Right atrium auricular region (tissue), 2 donors: ENCODE measurements around the gene WDR37. TPM values are rescaled to one million over a fixed set of nuclear protein-coding genes. Genes with fewer than 3 reads are reported as not detected.

Experiments used
- DNase-seq: peaks from one replicate; pipeline ENCODE4 v3.0.0-alpha.2; 2019; ENCODE audit warnings: low spot score
- H3K27ac ChIP-seq, 2 donors: fragments of 200-600 bp; sonication (generic); 1 replicate in 1 of 2; 2 replicates in 1 of 2; pipeline ENCODE4 v1.5.1; 2016 to 2019
- H3K27me3 ChIP-seq, 2 donors: fragments of 200-600 bp; sonication (generic); one replicate each; pipeline versions ENCODE4 v1.5.1 to v1.6.0; 2017 to 2019
- H3K36me3 ChIP-seq: fragments of 200-600 bp; sonication (generic); one replicate; pipeline ENCODE4 v1.5.1; 2016
- H3K4me1 ChIP-seq, 2 donors: fragments of 200-600 bp; sonication (generic); one replicate each; pipeline versions ENCODE4 v1.5.1 to v1.6.0; 2017 to 2019
- H3K4me3 ChIP-seq, 2 donors: fragments of 200-600 bp; sonication (generic); 1 replicate in 1 of 2; 2 replicates in 1 of 2; pipeline ENCODE4 v1.5.1; 2017 to 2019; ENCODE audit warnings: mild to moderate bottlenecking in 1 of 2, moderate library complexity in 1 of 2
- H3K9me3 ChIP-seq, 2 donors: fragments of 200-600 bp; sonication (generic); one replicate each; pipeline ENCODE4 v1.5.1; 2019
- CTCF ChIP-seq, 2 donors: fragments of 200-600 bp; sonication (generic); IDR thresholded peaks; one replicate each; pipeline ENCODE4 v1.5.1; 2019; ENCODE audit warnings: antibody characterized with exemption in 2 of 2
- total RNA-seq, 2 donors: library from RNA; depleted of rRNA; stranded (reverse); fragments of >200 nt; gene quantifications; one replicate each; pipeline ENCODE4 v1.1.0, GENCODE V29; 2016

WDR37 gene
- total RNA-seq, 2 donors from 2014 or later = 19.4 to 20.2 TPM

GRCh38 chr10:1147810-1148209 lies 91.6 kb downstream of the WDR37 start:
- no peak overlapping the region for H3K4me3 ChIP-seq
- H3K27ac ChIP-seq = no peak overlapping the region
- no peaks in the 10 kb centered on the region for H3K36me3 ChIP-seq
- no peak for TF ChIP-seq CTCF (IDR thresholded peaks at IDR 0.05)
- H3K4me1 ChIP-seq = peaks cover 0 to 7% of the 10 kb centered on the region in 2 donors
- DNase-seq = no peak
- peaks cover 0 to 20% of the 10 kb centered on the region in 2 donors for H3K9me3 ChIP-seq
- no peaks in the 10 kb centered on the region for H3K27me3 ChIP-seq

- peaks cover 0 to 7% of the 10 kb centered on the region in 2 donors for H3K4me1 ChIP-seq
- no peaks in the 10 kb centered on the region for H3K36me3 ChIP-seq
- peak; percentile 21 for DNase-seq
- no peak for TF ChIP-seq CTCF (IDR thresholded peaks at IDR 0.05)
- no peaks in the 10 kb centered on the region for H3K27me3 ChIP-seq
- H3K9me3 ChIP-seq = peaks cover 0 to 20% of the 10 kb centered on the region in 2 donors
- no peak overlapping the region for H3K27ac ChIP-seq
- H3K4me3 ChIP-seq = no peak overlapping the region
Observed at GRCh38 chr10:1148855-1149605, 92.8 kb downstream of the WDR37 start.

- H3K4me3 ChIP-seq = no peak overlapping the region
- H3K27ac ChIP-seq = no peak overlapping the region
- DNase-seq = peak; percentile 54
- H3K27me3 ChIP-seq = no peaks in the 10 kb centered on the region
- H3K36me3 ChIP-seq = no peaks in the 10 kb centered on the region
- no peak for TF ChIP-seq CTCF (IDR thresholded peaks at IDR 0.05)
- H3K9me3 ChIP-seq = peaks cover 0 to 17% of the 10 kb centered on the region in 2 donors
- peaks cover 0 to 7% of the 10 kb centered on the region in 2 donors for H3K4me1 ChIP-seq
Observed at GRCh38 chr10:1149793-1150637, 93.8 kb downstream of the WDR37 start.

- no peak for DNase-seq
- H3K9me3 ChIP-seq = peaks cover 0 to 11% of the 10 kb centered on the region in 2 donors
- H3K27me3 ChIP-seq = no peaks in the 10 kb centered on the region
- H3K4me1 ChIP-seq = peaks cover 0 to 7% of the 10 kb centered on the region in 2 donors
- H3K4me3 ChIP-seq = no peak overlapping the region
- H3K27ac ChIP-seq = no peak overlapping the region
- H3K36me3 ChIP-seq = no peaks in the 10 kb centered on the region
- TF ChIP-seq CTCF (IDR thresholded peaks at IDR 0.05) = no peak
Observed at GRCh38 chr10:1150638-1150955, 94.4 kb downstream of the WDR37 start.

GRCh38 chr10:1151076-1152033 lies 95.2 kb downstream of the WDR37 start:
- peak; percentile 28 for DNase-seq
- Histone ChIP-seq H3K4me1 (peaks cover 0 to 7% of the 10 kb centered on the region in 2 donors), H3K9me3 (peaks cover 0 to 4% of the 10 kb centered on the region in 2 donors), H3K27me3 (no peaks in the 10 kb centered on the region), H3K36me3 (no peaks in the 10 kb centered on the region), H3K27ac (no peak overlapping the region), H3K4me3 (no peak overlapping the region)
- TF ChIP-seq CTCF (IDR thresholded peaks at IDR 0.05) = no peak
